Stomach (tissue), 4 donors: Measurements from ENCODE around the gene ADD1.

ENCODE experiments used
- POLR2A ChIP-seq, 4 donors: fragments of 450-650 bp; IDR thresholded peaks; one replicate each; pipeline ENCODE4 v1.6.1; 2016; ENCODE audit warnings: antibody characterized with exemption in 4 of 4, control low read depth in 2 of 4, mild to moderate bottlenecking in 1 of 4, moderate library complexity in 1 of 4
- TF ChIP-seq, protein P1 (sequence below), 7 experiments: fragments of 450-650 bp in 4 of 7; fragments of 200-600 bp in 3 of 7; sonication (generic) in 3 of 7; IDR thresholded peaks; one replicate each; pipeline ENCODE4 v1.5.1; 2016 to 2019; ENCODE audit warnings: antibody characterized with exemption in 7 of 7, control low read depth in 2 of 7, mild to moderate bottlenecking in 1 of 7

DNA sequence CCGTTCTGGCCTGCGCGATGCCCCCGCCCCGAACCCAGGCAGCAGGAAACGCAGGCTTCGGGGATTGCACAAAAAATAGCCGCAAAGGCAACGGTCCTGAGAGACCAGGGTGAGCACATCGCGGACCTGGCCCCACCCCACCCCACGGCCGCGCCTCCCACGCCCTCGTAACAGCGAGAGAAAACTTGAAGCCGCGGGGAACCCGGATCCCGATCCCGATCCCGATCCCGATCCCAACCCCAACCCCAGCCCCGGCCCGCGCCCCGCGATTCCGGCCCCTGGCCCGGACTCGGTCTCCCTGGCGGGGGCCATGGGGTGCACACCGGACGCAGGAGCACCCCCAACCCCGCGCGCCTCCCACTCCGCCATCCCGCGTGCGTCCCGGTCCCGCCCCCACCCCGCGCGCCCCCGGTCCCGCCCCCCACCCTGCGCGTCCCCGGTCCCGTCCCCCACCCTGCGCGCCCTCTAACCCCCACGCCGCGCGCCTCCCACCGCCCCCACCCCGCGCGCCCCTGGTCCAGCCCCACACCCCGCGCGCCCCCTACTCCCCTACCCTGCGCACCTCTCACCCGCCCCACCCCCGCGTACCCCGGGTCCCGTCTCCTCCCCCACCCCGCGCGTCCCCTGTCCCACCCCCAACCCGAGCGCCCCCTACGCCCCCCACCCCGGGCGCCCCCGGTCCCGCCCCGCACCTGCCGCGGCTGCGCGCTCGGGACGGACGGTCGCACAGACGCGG is 90.6 kb downstream of the ADD1 start:
- TF ChIP-seq, protein P1, sequence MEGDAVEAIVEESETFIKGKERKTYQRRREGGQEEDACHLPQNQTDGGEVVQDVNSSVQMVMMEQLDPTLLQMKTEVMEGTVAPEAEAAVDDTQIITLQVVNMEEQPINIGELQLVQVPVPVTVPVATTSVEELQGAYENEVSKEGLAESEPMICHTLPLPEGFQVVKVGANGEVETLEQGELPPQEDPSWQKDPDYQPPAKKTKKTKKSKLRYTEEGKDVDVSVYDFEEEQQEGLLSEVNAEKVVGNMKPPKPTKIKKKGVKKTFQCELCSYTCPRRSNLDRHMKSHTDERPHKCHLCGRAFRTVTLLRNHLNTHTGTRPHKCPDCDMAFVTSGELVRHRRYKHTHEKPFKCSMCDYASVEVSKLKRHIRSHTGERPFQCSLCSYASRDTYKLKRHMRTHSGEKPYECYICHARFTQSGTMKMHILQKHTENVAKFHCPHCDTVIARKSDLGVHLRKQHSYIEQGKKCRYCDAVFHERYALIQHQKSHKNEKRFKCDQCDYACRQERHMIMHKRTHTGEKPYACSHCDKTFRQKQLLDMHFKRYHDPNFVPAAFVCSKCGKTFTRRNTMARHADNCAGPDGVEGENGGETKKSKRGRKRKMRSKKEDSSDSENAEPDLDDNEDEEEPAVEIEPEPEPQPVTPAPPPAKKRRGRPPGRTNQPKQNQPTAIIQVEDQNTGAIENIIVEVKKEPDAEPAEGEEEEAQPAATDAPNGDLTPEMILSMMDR (IDR thresholded peaks at IDR 0.05) = no peak
- no peak for TF ChIP-seq POLR2A (IDR thresholded peaks at IDR 0.05)
